Spleen (tissue), 7 donors: ENCODE measurements around the gene RILPL1.

Experiments
- POLR2A ChIP-seq, 3 donors: fragments of 450-650 bp; IDR thresholded peaks; one replicate each; pipeline ENCODE4 v1.5.1; 2017; ENCODE audit warnings: antibody characterized with exemption in 3 of 3, mild to moderate bottlenecking in 1 of 3
- TF ChIP-seq, protein P1 (sequence below), 11 experiments: fragments of 200-600 bp in 7 of 11; fragments of 450-650 bp in 4 of 11; sonication (generic) in 4 of 11; IDR thresholded peaks in 8 of 11; conservative IDR thresholded peaks in 3 of 11; 1 replicate in 7 of 11; 2 replicates in 4 of 11; pipeline versions ENCODE4 v1.4.0 to v1.8.0; 2016 to 2021; ENCODE audit warnings: antibody characterized with exemption in 11 of 11, inconsistent platforms in 4 of 11, mild to moderate bottlenecking in 1 of 11
- donor health status: DM: no; HTN: no; CAD: no; lungs with moderate emphysema.
- donor health status: DM: no; HTN: no; CAD: no.
- donor health status: DM: no; HTN: no; CAD: no.

DNA sequence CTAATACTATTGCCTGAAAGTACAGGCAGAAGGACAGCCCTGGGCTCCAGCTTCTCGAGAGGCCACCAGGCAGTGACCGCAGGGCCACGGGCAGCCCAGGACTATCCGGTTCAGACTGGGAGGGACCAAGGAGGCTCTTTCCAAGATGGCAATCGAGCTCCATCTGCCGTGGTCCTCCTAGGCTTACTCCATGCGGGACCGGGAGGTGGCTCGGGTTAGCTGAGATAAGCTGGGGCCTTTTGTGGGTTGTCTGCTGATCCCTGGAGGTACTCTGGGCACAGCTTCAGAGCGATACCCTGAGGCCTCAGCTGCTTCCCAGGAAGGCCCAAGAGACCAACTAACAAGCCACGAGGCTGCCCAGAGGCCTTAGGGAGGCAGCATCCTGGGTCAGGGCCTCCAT is 42.5 kb downstream of the RILPL1 start:
- TF ChIP-seq, protein P1, sequence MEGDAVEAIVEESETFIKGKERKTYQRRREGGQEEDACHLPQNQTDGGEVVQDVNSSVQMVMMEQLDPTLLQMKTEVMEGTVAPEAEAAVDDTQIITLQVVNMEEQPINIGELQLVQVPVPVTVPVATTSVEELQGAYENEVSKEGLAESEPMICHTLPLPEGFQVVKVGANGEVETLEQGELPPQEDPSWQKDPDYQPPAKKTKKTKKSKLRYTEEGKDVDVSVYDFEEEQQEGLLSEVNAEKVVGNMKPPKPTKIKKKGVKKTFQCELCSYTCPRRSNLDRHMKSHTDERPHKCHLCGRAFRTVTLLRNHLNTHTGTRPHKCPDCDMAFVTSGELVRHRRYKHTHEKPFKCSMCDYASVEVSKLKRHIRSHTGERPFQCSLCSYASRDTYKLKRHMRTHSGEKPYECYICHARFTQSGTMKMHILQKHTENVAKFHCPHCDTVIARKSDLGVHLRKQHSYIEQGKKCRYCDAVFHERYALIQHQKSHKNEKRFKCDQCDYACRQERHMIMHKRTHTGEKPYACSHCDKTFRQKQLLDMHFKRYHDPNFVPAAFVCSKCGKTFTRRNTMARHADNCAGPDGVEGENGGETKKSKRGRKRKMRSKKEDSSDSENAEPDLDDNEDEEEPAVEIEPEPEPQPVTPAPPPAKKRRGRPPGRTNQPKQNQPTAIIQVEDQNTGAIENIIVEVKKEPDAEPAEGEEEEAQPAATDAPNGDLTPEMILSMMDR (IDR thresholded peaks at IDR 0.05 in 8 of 11, conservative IDR thresholded peaks at IDR 0.05 in 3 of 11) = no peak
- TF ChIP-seq POLR2A (IDR thresholded peaks at IDR 0.05) = no peak
